ENCODE data around the gene NEUROD2. TPM values are rescaled to one million over a fixed set of nuclear protein-coding genes. Genes with fewer than 3 reads are reported as not detected.

The NEUROD2 gene
- total RNA-seq, 1 donor = not detected

- H3K4me3 ChIP-seq (ENCODE audit: low read depth, low read length) = no peak overlapping the region
- DNase-seq (ENCODE audit: low read depth) = no peak
These were observed 11.5 kb upstream of the NEUROD2 start for GRCh38 chr17:39618956-39619785.

GRCh38 chr17:39618246-39618913, 10.7 kb upstream of the NEUROD2 start:
- peak; percentile 9 for DNase-seq (ENCODE audit: low read depth)
- TF ChIP-seq CTCF (IDR thresholded peaks at IDR 0.05; ENCODE audit: insufficient read depth, low read length) = no peak
- H3K4me3 ChIP-seq (ENCODE audit: low read depth, low read length) = peak overlapping the region; percentile 64

More at GRCh38 chr17:39618956-39619785, 11.5 kb upstream of the NEUROD2 start:
- no peak for TF ChIP-seq CTCF (IDR thresholded peaks at IDR 0.05; ENCODE audit: insufficient read depth, low read length)

GRCh38 chr17:39617446-39618245, 9.9 kb upstream of the NEUROD2 start:
- peak overlapping the region; percentile 64 for H3K4me3 ChIP-seq (ENCODE audit: low read depth, low read length)

GRCh38 chr17:39617100-39617445, 9.4 kb upstream of the NEUROD2 start:
- TF ChIP-seq CTCF (IDR thresholded peaks at IDR 0.05; ENCODE audit: insufficient read depth, low read length) = no peak
- no peak overlapping the region for H3K4me3 ChIP-seq (ENCODE audit: low read depth, low read length)

More at GRCh38 chr17:39617446-39618245, 9.9 kb upstream of the NEUROD2 start:
- peak; percentile 36 for DNase-seq (ENCODE audit: low read depth)
- no peak for TF ChIP-seq CTCF (IDR thresholded peaks at IDR 0.05; ENCODE audit: insufficient read depth, low read length)

GRCh38 chr17:39615434-39615833, 7.7 kb upstream of the NEUROD2 start:
- no peak for TF ChIP-seq CTCF (IDR thresholded peaks at IDR 0.05; ENCODE audit: insufficient read depth, low read length)
- H3K4me3 ChIP-seq (ENCODE audit: low read depth, low read length) = no peak overlapping the region
- DNase-seq (ENCODE audit: low read depth) = no peak

More at GRCh38 chr17:39617100-39617445, 9.4 kb upstream of the NEUROD2 start:
- DNase-seq (ENCODE audit: low read depth) = no peak

- TF ChIP-seq CTCF (IDR thresholded peaks at IDR 0.05; ENCODE audit: insufficient read depth, low read length) = no peak
- no peak overlapping the region for H3K4me3 ChIP-seq (ENCODE audit: low read depth, low read length)
These were observed 6.9 kb upstream of the NEUROD2 start for GRCh38 chr17:39614545-39615157.

More at GRCh38 chr17:39614545-39615157, 6.9 kb upstream of the NEUROD2 start:
- DNase-seq (ENCODE audit: low read depth) = no peak
